ENCODE data around the gene RGS10. TPM values are rescaled to one million over a fixed set of nuclear protein-coding genes. Genes with fewer than 3 reads are reported as not detected.

Gene RGS10
- total and polyA plus RNA-seq, 2 experiments from 2014 or later: 16.8 to 26.8 TPM

DNA sequence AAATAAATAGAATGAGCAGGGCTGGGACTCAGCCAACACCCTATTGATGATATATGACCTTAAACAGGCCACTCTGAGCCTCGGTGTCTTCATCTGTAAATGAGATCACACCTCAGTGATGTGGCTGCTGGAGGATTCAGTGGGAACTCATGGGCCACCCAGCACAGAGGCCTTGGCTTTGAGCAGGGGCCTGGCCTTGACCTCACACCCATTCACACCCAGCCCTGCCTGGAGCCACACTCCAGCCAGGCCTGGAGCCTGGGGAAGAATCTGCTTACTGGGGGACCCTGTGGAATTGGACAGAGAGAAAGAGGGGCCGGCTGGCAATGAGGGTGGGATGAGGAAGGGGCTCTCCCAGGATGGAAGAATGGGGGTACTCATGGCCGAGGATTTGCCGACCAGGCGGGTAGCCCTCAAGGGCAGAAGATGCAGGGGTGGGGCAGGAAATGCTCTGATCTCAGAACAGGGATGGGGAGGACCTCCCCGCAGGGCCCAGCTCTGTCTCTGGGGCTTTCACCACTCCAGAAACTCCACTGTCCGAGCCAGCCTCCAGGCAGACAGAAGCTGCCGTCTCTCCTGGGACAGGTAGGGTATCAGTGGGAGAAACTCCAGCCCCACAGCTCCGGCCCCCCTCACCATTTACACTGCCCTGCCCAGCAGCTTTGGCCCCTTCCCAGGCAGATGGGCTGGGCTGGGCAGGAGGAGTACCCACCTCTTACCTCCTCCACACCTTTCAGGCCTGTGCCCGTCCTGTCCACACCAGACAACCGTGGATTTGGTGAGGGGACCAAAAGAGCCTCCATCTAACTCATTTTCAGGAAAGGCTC, 81.9 kb downstream of the RGS10 start:
- Histone ChIP-seq H3K4me2 (no peak overlapping the region), H3K27ac (ENCODE audit: low read depth) (no peak overlapping the region), H3K4me3 (no peak overlapping the region), H2AFZ (no peak overlapping the region), H3F3A (replicated peaks; ENCODE audit: low read depth) (no peaks in the 10 kb centered on the region), H3K79me2 (replicated peaks; ENCODE audit: insufficient read depth) (no peaks in the 10 kb centered on the region), H3K27me3 (ENCODE audit: insufficient read depth) (no peaks in the 10 kb centered on the region), H3K36me3 (ENCODE audit: insufficient read depth) (no peaks in the 10 kb centered on the region), H3K9me2 (ENCODE audit: insufficient read depth) (no peaks in the 10 kb centered on the region; the same call in 1 of the 2 replicates), H4K20me1 (replicated peaks; ENCODE audit: insufficient read depth) (no peaks in the 10 kb centered on the region), H3K4me1 (ENCODE audit: insufficient read depth) (no peaks in the 10 kb centered on the region)
- DNase-seq (ENCODE audit: low spot score) (no peak), ATAC-seq (no peak)
- Mint-ChIP-seq H3K9me3 (peaks cover 12% of the 10 kb centered on the region), H3K36me3 (ENCODE audit: low read depth) (no peaks in the 10 kb centered on the region), H3K27ac (no peak overlapping the region), H3K4me1 (no peaks in the 10 kb centered on the region), H3K4me3 (no peak overlapping the region), H3K27me3 (ENCODE audit: insufficient read depth, low read depth, poor library complexity) (peaks cover 6% of the 10 kb centered on the region)
- TF ChIP-seq REST (IDR thresholded peaks at IDR 0.05; ENCODE audit: unreplicated experiment) (no peak), ZNF331 (CRISPR knock-in tag; IDR thresholded peaks at IDR 0.05; ENCODE audit: low read depth) (no peak), NANOG (IDR thresholded peaks at IDR 0.05; ENCODE audit: borderline replicate concordance) (no peak)

GRCh38 chr10:119459681-119460340, 82.7 kb downstream of the RGS10 start:
- no peaks in the 10 kb centered on the region for H3K4me1 ChIP-seq (ENCODE audit: insufficient read depth)
- ATAC-seq (no peak), DNase-seq (ENCODE audit: low spot score) (no peak)
- no peak overlapping the region for H2AFZ ChIP-seq
- no peaks in the 10 kb centered on the region for H3K27me3 ChIP-seq (ENCODE audit: insufficient read depth)
- H4K20me1 ChIP-seq (replicated peaks; ENCODE audit: insufficient read depth): no peaks in the 10 kb centered on the region
- H3K4me2 ChIP-seq: no peak overlapping the region
- H3K4me3 ChIP-seq: no peak overlapping the region
- H3K27me3 Mint-ChIP-seq (ENCODE audit: insufficient read depth, low read depth, poor library complexity): peaks cover 8% of the 10 kb centered on the region
- H3K36me3 ChIP-seq (ENCODE audit: insufficient read depth): no peaks in the 10 kb centered on the region
- no peak overlapping the region for H3K27ac Mint-ChIP-seq
- H3K36me3 Mint-ChIP-seq (ENCODE audit: low read depth): no peaks in the 10 kb centered on the region
- H3K4me3 Mint-ChIP-seq: no peak overlapping the region
- no peak overlapping the region for H3K27ac ChIP-seq (ENCODE audit: low read depth)
- peaks cover 12% of the 10 kb centered on the region for H3K9me3 Mint-ChIP-seq
- H3K4me1 Mint-ChIP-seq: no peaks in the 10 kb centered on the region; the same call in 2 of the 3 replicates
- no peaks in the 10 kb centered on the region for H3F3A ChIP-seq (replicated peaks; ENCODE audit: low read depth)
- H3K79me2 ChIP-seq (replicated peaks; ENCODE audit: insufficient read depth): no peaks in the 10 kb centered on the region
- H3K9me2 ChIP-seq (ENCODE audit: insufficient read depth): no peaks in the 10 kb centered on the region; the same call in 1 of the 2 replicates
- no peak for TF ChIP-seq JUNB (IDR thresholded peaks at IDR 0.05; ENCODE audit: unreplicated experiment)
- no peak for TF ChIP-seq POLR2AphosphoS5 (IDR thresholded peaks at IDR 0.05; ENCODE audit: low read depth)
- TF ChIP-seq ZNF114 (CRISPR knock-in tag; IDR thresholded peaks at IDR 0.05): no peak
- no peak for TF ChIP-seq REST (IDR thresholded peaks at IDR 0.05; ENCODE audit: unreplicated experiment)
- no peak for TF ChIP-seq STAT1 (IDR thresholded peaks at IDR 0.05; ENCODE audit: unreplicated experiment)
- no peak for TF ChIP-seq NANOG (IDR thresholded peaks at IDR 0.05; ENCODE audit: borderline replicate concordance)
- no peak for TF ChIP-seq CREB1 (CRISPR knock-in tag; IDR thresholded peaks at IDR 0.05; ENCODE audit: low read depth)
- no peak for TF ChIP-seq EZH2 (IDR thresholded peaks at IDR 0.05; ENCODE audit: low read depth, unreplicated experiment)
- TF ChIP-seq EZH2phosphoT487 (IDR thresholded peaks at IDR 0.05; ENCODE audit: unreplicated experiment): no peak
- no peak for TF ChIP-seq ZNF331 (CRISPR knock-in tag; IDR thresholded peaks at IDR 0.05; ENCODE audit: low read depth)
- no peak for TF ChIP-seq CTCF (conservative IDR thresholded peaks at IDR 0.05; ENCODE audit: low read depth in 2 of 2)
